SW480 (cell line): ENCODE results near the gene ZSCAN2.
"Not testable (repeated sequence)": the region's sequence is repeated elsewhere in the genome, so short reads cannot be mapped to it uniquely, and the experiment has no call there.

Experiments
- DNase-seq: peaks from one replicate; pipeline ENCODE4 v3.0.0-alpha.2; 2016; ENCODE audit warnings: low spot score

Gene ZSCAN2

GRCh38 chr15:84600687-84601554, at the start of gene ZSCAN2:
TSS of gene ZSCAN2 (plus strand) at chr15:84601009. CDS start at chr15:84603928, 2,919 bp downstream.
- DNase-seq, result peak; percentile 94

- not testable (repeated sequence) for DNase-seq
Observed at GRCh38 chr15:84551624-84552023, 49.2 kb upstream of the ZSCAN2 start.

DNA sequence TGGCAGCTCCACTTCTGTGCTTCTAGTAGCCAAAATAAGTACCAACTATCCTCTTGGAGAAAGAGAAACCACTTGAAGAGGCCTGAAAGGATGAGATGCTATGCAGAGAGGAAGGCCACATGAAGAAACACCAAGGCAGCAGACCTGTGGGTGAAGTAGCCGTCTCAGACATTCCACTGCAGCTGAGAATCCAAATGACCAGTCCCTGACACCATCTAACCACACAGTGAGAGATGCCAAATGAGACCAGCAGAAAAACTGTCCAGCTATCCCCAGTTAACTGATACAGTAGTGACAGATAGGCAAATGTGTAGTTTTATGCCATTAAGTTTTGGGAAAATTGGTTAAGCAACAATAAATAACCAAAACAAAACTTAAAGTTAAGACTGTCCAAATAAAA, 47.9 kb upstream of the ZSCAN2 start:
- DNase-seq, result no peak

GRCh38 chr15:84556690-84557089, 44.1 kb upstream of the ZSCAN2 start:
- DNase-seq, result not testable (repeated sequence)

DNA sequence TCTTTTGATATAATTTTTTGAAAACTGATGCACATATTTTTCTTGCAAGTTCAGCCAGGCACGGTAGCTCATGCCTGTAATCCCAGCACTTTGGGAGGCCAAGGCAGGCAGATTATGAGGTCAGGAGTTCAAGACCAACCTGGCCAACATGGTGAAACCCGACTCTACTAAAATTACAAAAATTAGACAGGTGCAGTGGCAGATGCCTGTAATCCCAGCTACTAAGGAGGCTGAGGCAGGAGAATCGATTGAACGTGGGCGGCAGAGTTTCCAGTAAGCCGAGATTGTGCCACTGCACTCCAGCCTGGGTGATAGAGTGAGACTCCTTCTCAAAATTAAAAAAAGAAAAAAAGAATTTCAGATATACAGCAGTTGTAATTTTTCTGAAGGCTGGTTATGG, 32.8 kb upstream of the ZSCAN2 start:
- not testable (repeated sequence) for DNase-seq

- peak; percentile 29 for DNase-seq
Observed at GRCh38 chr15:84570164-84570735, 30.6 kb upstream of the ZSCAN2 start.

DNA sequence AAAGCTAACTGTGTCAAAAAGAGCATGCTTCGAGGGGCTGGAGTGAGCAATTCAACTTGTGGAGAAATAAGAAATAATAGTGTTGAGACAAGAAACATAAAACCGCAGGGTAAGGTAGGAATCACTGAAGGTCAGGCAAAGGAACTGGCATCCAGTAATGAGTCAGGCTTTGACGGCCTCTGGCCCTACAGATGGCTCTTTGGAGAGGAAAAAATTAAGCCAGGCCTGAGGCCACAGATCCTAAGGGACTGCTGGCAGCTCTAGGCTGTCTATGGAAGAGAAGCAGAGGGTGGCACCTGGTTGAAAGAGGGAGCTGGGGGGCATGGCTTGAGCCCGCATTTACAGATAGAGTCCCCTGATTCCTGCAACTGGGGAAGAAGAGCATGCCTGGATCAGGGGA, 28.6 kb upstream of the ZSCAN2 start:
- no peak for DNase-seq

DNA sequence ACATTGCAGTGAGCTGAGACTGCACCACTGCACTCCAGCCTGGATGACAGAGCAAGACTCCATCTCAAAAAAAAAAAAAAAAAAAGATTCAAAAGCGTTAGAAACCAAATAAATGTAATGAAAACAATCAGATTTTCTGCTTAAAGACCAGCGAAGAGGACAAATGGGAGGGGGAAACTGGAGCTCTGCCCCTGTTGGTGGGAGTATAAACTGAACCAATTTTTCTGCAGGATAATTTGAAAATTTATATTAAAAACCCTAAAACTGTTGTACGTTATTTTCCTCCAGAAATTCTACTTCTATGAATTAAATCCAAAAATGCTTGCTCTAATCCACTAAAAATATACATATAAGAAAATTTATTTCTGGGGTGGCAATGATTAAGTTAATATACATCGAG, 25.3 kb upstream of the ZSCAN2 start:
- no peak for DNase-seq

- not testable (repeated sequence) for DNase-seq
Observed at GRCh38 chr15:84577891-84578290, 22.9 kb upstream of the ZSCAN2 start.

DNA sequence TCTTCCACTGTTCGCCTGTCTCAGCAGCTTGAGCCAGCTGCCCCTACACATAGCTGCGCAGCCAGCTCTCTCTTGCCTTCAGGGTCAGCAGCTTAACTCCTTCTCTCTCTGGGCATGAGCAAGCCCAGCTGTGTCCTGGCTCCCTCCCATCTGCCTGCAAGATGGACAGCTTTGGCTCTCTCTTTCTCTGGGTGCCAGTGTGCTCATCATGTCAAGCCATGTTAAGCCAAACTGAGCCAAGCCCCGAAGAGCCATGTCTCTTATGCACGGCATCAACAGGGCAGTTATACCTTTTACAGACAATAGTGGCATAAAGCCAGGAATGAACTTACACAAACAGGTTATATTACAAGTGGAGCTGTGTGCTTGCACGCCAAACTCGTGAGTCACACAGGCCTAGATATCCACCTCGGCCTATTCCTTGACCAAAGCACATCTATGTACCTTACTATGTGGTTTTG, 21.5 kb upstream of the ZSCAN2 start:
- DNase-seq, result peak; percentile 83

GRCh38 chr15:84581676-84582428, 19.0 kb upstream of the ZSCAN2 start:
- peak; percentile 30 for DNase-seq

- peak; percentile 75 for DNase-seq
Observed at GRCh38 chr15:84582583-84583157, 18.1 kb upstream of the ZSCAN2 start.

DNA sequence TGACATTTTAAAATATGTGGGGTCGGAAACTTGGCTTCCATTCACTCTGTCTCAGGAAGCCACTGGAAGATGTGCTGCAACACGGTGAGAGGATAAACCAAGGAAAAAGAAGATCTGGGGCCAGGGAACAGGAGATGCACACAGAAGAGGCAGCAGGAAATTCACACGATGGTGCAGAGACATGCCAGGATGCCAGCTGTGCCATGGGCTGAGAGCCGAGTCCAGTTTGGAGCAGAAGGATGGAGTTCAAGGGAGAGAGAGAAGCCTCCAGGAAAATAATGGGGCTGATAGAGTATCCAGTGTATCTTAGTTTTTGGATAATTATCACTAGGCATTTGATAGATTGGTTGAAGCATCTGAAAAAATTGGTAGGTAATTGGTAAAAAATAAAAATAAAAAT, 16.9 kb upstream of the ZSCAN2 start:
- not testable (repeated sequence) for DNase-seq

DNA sequence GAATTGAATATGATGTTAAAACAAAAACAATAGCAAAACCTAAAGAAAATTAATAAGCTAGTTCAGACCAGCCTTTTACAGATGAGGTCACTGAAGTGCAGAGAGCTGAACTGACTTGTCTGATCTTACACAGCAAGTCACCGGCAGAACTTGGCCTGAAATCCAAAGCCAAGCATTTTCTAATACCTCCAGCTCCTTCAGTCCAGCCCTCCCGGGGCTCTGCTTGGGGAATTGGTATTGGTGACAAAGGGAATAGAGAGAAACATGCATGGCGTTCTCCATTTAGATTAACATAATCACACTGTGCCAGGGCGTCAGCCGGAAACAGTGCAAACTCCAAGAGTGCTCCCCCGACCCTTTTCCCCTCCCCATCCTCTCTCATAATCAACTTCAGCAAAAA, 14.1 kb upstream of the ZSCAN2 start:
- no peak for DNase-seq

- peak; percentile 83 for DNase-seq
Observed at GRCh38 chr15:84588053-84588874, 12.5 kb upstream of the ZSCAN2 start.

DNA sequence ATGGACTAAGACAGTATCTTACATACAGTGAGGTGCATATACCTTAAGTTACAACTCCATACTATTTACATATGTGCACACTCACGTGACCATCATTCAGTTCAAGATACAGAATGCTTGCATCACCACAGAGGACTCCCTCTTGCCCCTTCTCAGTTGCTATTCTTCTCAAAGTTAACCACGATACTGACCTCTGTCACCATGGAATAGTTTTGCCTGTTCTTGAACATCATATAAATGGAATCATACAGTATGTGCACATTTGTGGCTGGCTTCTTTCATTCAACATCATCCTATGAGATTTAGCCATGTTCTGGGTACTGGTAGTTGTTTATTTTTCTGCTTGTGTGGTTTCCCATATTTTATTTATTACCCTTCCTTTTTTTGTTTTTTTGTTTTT, 10.4 kb upstream of the ZSCAN2 start:
- DNase-seq, result no peak

DNA sequence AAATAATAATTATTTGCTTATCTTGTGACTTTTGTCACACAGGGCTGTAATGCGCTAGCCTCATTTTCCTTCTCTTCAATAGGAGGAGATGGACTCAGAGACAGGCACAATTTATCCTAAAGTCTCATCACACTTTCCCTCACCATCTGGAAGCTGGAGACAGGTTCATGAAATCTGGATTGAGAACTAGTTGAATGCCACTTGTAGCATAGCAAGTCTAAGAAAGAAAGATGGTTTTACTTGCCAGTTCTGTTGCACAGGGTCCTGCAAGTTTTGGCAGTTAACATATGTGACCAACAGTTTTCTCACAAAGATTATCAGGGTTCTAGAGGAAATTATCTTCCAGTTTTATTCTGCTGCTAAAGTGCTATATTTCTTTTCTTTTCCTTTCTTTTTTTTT, 9.0 kb upstream of the ZSCAN2 start:
- no peak for DNase-seq

- DNase-seq, result no peak
Observed at GRCh38 chr15:84594617-84595290, 6.1 kb upstream of the ZSCAN2 start.

GRCh38 chr15:84595660-84596059, 5.1 kb upstream of the ZSCAN2 start:
- no peak for DNase-seq

DNA sequence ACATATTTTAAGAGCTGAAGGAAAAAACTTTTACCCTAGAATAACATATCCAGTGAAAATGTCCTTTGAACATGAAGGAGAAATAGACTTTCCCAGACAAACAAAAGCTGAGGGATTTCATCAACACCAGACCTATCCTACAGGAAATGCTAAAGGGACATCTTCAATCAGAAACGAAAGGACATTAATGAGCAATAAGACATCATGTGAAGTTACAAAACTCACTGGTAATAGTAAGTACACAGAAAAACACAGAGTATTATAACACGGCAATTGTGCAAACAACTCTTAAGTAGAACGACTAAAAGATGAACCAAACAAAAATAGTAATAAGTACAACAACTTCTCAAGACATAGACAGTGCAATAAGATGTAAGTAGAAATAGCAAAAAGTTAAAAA, 3.5 kb upstream of the ZSCAN2 start:
- DNase-seq, result no peak

GRCh38 chr15:84598250-84598649, 2.6 kb upstream of the ZSCAN2 start:
- DNase-seq, result no peak
